ENCODE data around the gene HPDL. TPM values are rescaled to one million over a fixed set of nuclear protein-coding genes. Genes with fewer than 3 reads are reported as not detected.

Gene HPDL
- polyA plus RNA-seq, 6 donors from 2014 or later, result 0.31 to 0.86 (median 0.74) TPM; not detected in 1

DNA sequence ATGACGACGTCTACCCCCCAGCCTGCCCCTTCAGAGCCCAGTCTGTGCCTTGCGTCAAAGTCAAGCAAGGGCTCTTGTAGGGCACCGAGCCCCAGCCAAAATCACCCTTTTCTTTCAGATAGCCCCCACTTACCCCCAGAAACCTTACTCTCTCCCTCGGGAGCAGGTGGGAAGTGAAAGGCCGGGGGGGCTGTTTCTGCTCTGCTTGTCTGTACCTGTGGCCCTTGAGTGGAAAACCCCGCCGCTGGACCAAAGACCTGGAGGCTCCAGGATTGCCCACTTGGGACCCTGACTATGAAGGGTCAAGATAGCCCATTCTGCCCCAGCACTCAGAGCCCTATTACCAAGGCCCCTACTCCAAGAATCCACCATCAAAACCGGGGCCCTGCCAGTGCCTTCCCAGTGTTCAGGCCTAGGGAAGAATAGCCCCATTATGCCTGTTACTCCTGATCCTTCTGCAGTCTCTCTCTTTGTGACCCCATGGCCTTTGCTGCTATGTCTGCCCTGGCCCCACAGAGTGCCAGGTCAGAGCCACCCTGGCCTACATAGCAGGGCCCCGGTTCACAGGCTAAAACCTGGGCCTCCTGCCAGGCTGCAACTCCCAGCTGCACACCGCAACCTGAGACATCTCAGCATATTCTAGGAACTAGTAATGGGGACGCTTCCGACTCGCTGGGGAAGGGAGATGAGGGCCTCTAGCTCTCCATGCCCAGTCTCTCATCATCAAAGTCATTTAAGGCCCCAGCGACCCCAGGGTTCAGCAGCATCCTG, 22.2 kb upstream of the HPDL start:
- H3K27me3 Mint-ChIP-seq, result no peaks in the 10 kb centered on the region
- peak overlapping the region; percentile 94 to 99 (median 98) for H3K27ac Mint-ChIP-seq
- peak overlapping the region; percentile 89 to 98 (median 96) for H3K4me3 Mint-ChIP-seq
- ATAC-seq (ENCODE audit: low read depth in 2 of 2), result peak in 1 of 2 donors; percentile 0
- H3K4me1 Mint-ChIP-seq, result peaks cover 18 to 49% (median 38%) of the 10 kb centered on the region in 3 donors
- H3K36me3 Mint-ChIP-seq, result no peaks in the 10 kb centered on the region
- DNase-seq, result no peak
- no peaks in the 10 kb centered on the region for H3K9me3 Mint-ChIP-seq

DNA sequence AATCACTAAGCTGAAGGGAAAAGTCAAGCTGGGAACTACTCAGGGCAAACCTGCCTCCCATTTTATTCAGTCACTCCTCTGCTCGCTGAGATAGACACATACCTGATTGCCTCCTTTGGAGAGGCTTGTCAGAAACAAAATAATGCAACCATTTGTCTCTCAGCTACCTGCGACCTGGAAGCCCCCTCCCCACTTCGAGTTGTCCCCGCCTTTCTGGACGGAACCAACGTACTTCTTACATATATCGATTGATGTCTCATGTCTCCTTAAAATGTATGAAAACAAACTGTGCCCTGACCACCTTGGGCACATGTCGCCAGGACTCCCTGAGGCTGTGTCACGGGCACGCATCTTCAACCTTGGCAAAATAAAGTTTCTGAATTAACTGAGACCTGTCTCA, 21.5 kb upstream of the HPDL start:
- Mint-ChIP-seq H3K36me3 (no peaks in the 10 kb centered on the region), H3K4me3 (peak overlapping the region; percentile 83 to 98 (median 96)), H3K27me3 (no peaks in the 10 kb centered on the region), H3K4me1 (peaks cover 18 to 48% (median 38%) of the 10 kb centered on the region in 3 donors), H3K9me3 (no peaks in the 10 kb centered on the region), H3K27ac (peak overlapping the region in 5 of 6 donors; percentile 75 to 99 (median 91))
- DNase-seq (no peak), ATAC-seq (ENCODE audit: low read depth in 2 of 2) (no peak)

DNA sequence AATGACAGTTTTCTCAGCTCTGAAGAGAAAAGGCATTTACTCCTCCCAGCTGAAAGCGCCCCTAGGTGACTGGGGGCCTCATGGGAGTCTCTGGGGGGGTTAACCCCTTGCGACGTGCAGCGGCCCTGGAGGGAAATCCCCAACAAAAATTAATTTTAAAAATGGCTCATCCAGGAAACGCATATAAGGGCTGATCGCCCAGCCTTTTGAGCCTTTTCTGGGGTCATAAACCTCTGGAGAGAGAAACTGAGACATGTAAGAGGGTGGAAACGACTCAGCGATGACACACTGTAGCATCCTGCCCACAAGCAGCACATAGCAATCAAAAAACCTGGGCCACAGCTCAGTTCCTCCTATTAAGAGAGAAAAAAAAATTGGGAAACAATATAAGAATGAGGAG, 20.4 kb upstream of the HPDL start:
- Mint-ChIP-seq H3K27me3 (no peaks in the 10 kb centered on the region), H3K9me3 (no peaks in the 10 kb centered on the region), H3K27ac (peak overlapping the region in 5 of 6 donors; percentile 82 to 94 (median 92)), H3K4me1 (peaks cover 18 to 43% (median 38%) of the 10 kb centered on the region in 3 donors), H3K36me3 (no peaks in the 10 kb centered on the region), H3K4me3 (peak overlapping the region; percentile 3 to 98 (median 63))
- ATAC-seq (ENCODE audit: low read depth in 2 of 2), result no peak
- no peak for DNase-seq

DNA sequence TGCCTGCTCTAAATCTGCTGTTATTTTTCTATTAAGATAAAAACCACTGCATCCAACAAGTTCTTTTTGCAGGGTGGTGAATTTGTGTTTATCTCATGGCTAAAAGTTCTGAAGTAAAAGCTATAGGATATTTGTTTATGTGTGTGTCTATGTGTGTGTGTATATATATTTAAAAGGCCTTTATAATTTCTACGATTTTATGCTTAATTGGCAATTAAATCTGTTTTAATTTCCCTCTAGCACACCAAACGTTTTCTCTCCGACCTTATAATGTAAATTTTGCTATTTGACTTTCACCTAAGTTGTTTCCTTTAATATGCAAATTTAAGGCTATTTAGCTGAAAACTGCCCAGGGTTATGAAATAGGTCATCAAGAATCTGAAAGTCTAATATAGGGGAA, 19.8 kb upstream of the HPDL start:
- ATAC-seq (ENCODE audit: low read depth in 2 of 2), result no peak
- no peak for DNase-seq
- H3K4me1 Mint-ChIP-seq, result peaks cover 18 to 43% (median 38%) of the 10 kb centered on the region in 3 donors
- H3K27ac Mint-ChIP-seq, result peak overlapping the region in 2 of 6 donors; percentile 33 to 94
- H3K27me3 Mint-ChIP-seq, result no peaks in the 10 kb centered on the region
- no peaks in the 10 kb centered on the region for H3K9me3 Mint-ChIP-seq
- peak overlapping the region in 2 of 8 donors; percentile 40 to 98 for H3K4me3 Mint-ChIP-seq
- no peaks in the 10 kb centered on the region for H3K36me3 Mint-ChIP-seq

DNA sequence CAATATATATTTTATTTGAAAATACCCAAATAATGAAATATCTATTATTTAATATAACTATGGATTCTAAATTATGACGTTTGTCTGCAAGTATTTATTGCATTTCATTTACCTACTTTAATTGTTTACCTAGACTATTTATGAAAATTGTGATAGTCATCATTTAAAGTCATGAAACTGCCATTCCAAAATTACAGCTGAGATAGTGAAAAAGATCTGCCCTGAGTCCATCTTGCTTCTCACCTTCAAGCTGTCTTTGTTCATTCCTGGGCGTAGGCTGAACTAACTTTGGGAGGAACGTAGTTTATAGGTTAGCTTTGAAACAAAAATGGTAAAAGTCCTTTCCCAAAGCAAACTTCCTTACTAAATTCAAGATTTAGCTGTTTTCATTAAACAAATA, 12.4 kb upstream of the HPDL start:
- Mint-ChIP-seq H3K9me3 (no peaks in the 10 kb centered on the region), H3K27me3 (peaks cover 0 to 6% (median 0%) of the 10 kb centered on the region in 3 donors), H3K36me3 (no peaks in the 10 kb centered on the region), H3K27ac (no peak overlapping the region), H3K4me3 (no peak overlapping the region), H3K4me1 (no peaks in the 10 kb centered on the region)
- ATAC-seq (ENCODE audit: low read depth in 2 of 2), result no peak
- no peak for DNase-seq

DNA sequence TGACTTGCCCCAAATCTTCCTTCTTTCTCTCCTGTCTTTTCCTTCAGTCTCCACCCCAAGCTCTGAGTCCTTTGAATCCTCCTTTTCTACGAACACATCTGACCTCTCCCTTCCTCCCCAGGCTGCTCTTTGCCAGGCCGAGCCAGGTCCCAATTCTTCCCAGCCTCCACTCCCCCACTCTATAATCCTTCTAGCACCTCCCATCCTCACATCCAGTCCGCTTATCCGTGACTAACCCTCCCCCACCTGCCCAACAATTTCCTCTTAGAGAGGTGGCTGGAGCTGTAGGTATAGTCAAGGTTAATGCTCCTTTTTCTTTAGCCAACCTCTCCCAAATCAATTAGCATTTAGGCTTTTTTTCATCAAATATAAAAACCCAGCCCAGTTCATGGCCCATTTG, 9.5 kb upstream of the HPDL start:
- Mint-ChIP-seq H3K36me3 (no peaks in the 10 kb centered on the region), H3K9me3 (no peaks in the 10 kb centered on the region), H3K4me1 (no peaks in the 10 kb centered on the region), H3K27me3 (peaks cover 0 to 6% (median 0%) of the 10 kb centered on the region in 3 donors), H3K27ac (no peak overlapping the region), H3K4me3 (no peak overlapping the region)
- ATAC-seq (ENCODE audit: low read depth in 2 of 2), result no peak
- no peak for DNase-seq

DNA sequence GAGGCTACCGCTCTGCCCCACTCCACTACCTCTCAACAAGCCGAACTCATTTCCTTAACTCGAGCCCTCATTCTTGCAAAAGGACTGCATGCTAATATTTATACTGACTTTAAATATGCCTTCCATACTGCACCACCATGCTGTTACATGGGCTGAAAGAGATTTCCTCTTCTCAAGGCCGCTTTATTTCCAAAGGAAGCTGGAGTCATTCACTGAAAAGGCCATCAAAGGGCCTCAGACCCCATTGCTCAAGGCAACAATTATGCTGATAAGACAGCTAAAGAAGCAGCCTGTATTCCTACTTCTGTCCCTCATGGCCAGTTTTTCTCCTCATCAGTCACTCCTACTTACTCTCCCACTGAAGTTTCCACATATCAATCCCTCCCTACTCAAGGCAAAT, 6.9 kb upstream of the HPDL start:
- no peak for ATAC-seq (ENCODE audit: low read depth in 2 of 2)
- H3K36me3 Mint-ChIP-seq, result no peaks in the 10 kb centered on the region

DNA sequence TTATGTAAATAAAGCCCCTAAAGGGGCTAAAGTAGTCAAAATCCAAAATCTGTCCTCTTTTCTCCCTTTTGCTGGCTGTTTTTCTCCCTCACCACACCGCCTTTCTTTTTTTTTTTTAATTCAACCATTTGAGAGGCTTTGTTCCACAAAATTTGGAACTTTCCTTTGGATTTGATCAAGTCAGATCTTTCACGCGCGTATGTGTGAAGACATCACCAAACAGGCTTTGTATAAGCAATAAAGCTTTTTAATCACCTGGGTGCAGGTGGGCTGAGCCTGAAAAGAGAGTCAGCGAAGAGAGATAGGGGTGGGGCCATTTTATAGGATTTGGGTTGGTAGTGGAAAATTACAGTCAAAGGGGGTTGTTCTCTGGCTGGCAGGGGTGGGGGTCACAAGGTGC, 5.3 kb upstream of the HPDL start:
- H3K4me1 Mint-ChIP-seq, result peaks cover 0 to 5% (median 2%) of the 10 kb centered on the region in 3 donors
- no peak overlapping the region for H3K4me3 Mint-ChIP-seq
- no peaks in the 10 kb centered on the region for H3K36me3 Mint-ChIP-seq
- H3K9me3 Mint-ChIP-seq, result no peaks in the 10 kb centered on the region
- DNase-seq, result no peak
- H3K27ac Mint-ChIP-seq, result no peak overlapping the region
- no peak for ATAC-seq (ENCODE audit: low read depth in 2 of 2)
- H3K27me3 Mint-ChIP-seq, result no peaks in the 10 kb centered on the region

More for the DNA sequence above, 6.9 kb upstream of the HPDL start:
- H3K9me3 Mint-ChIP-seq, result no peaks in the 10 kb centered on the region
- H3K4me3 Mint-ChIP-seq, result no peak overlapping the region
- H3K27me3 Mint-ChIP-seq, result no peaks in the 10 kb centered on the region
- no peaks in the 10 kb centered on the region for H3K4me1 Mint-ChIP-seq
- H3K27ac Mint-ChIP-seq, result no peak overlapping the region
- no peak for DNase-seq

DNA sequence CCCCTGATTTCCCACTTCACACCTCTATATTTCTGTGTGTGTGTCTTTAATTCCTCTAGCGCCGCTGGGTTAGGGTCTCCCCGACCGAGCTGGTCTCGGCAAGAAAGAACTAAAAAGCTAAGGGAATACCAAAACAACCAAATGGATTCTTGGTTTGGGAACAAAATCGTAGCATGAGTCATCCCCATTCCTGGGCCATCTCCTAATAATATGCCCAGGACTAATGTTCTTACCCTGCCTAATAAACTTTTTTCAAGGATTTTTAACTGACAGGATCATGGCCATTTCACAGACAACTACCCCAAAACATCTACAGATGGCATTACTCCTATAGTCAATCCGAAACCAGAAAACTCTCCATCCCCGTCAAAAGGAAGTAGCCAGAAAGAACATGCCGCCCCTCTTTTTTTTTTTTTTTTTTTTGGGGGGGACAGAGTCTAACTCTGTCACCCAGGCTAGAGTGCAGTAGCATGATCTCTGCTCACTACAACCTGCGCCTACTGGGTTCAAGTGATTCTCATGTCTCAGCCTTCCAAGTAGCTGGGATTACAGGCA, 4.1 kb upstream of the HPDL start:
- Mint-ChIP-seq H3K36me3 (no peaks in the 10 kb centered on the region), H3K4me3 (no peak overlapping the region), H3K4me1 (peaks cover 0 to 9% (median 7%) of the 10 kb centered on the region in 3 donors), H3K9me3 (no peaks in the 10 kb centered on the region), H3K27ac (peak overlapping the region in 2 of 6 donors; percentile 8 to 54), H3K27me3 (no peaks in the 10 kb centered on the region)
- ATAC-seq (ENCODE audit: low read depth in 2 of 2), result no peak
- DNase-seq, result no peak

DNA sequence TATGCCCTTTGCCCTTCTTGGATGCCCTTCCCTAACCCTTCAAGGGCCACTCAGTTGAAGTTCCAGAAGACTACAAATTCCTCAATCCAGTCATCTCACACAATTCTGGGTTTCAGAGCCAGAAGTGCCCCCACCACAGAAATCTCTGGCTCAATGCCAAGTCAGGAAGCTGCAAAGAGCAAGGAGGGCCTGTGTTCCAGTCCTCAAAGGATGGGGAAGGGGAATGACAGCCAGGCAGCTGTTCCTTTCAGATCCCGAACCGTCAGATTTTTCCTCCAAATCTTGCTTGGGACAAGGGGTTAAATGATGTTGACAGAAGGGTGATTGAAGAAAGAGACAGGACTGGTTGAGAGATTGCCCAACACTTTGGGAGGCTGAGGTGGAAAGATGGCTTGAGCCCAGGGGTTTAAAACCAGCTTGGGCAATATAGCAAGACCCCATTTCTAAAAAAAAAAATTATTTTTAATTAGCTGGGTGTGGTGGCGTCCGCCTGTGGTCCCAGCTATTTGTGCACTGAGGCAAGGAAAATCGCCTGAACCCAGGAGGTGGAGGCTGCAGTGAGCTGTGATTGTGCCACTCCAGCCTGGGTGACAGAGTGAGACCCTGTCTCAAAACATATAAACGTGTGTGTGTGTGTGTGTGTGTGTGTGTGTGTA, 716 bp upstream of the HPDL start:
- DNase-seq (no peak), ATAC-seq (ENCODE audit: low read depth in 2 of 2) (no peak)
- Mint-ChIP-seq H3K27ac (peak overlapping the region in 3 of 6 donors; percentile 18 to 60 (median 52)), H3K9me3 (no peaks in the 10 kb centered on the region), H3K27me3 (no peaks in the 10 kb centered on the region), H3K4me3 (peak overlapping the region; percentile 78 to 93 (median 84)), H3K36me3 (no peaks in the 10 kb centered on the region), H3K4me1 (peaks cover 0 to 14% (median 12%) of the 10 kb centered on the region in 3 donors)

DNA sequence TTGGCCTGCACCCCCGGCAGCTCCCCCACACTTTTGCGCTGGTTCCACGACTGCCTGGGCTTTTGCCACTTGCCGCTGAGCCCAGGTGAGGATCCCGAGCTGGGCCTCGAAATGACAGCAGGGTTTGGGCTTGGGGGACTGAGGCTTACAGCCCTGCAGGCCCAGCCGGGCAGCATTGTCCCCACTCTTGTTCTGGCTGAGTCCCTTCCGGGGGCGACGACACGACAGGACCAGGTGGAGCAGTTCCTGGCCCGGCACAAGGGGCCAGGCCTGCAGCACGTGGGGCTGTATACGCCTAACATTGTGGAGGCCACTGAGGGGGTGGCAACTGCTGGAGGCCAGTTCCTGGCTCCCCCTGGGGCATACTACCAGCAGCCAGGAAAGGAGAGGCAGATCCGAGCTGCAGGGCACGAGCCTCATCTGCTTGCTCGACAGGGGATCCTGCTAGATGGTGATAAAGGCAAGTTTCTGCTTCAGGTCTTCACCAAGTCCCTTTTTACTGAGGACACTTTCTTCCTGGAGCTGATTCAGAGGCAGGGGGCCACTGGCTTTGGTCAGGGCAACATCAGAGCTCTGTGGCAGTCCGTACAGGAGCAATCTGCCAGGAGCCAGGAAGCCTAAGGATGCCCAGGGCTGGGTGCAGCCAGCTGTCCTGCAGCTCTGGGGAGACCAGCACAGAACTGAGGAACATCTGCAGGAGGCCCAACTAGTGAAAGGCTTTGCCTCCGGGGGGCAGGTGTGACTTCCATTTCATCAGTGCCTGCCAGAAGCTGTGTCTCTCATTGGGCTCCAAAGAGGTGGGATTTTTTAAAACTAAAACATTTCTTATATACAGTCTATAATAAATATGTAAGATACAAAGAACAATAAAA, 1.2 kb downstream of the HPDL start:
- peak overlapping the region; percentile 52 to 83 (median 80) for H3K4me3 Mint-ChIP-seq
- no peak overlapping the region for H3K27ac Mint-ChIP-seq
- DNase-seq, result no peak
- no peak for ATAC-seq (ENCODE audit: low read depth in 2 of 2)
- H3K9me3 Mint-ChIP-seq, result no peaks in the 10 kb centered on the region
- H3K4me1 Mint-ChIP-seq, result peaks cover 0 to 14% (median 12%) of the 10 kb centered on the region in 3 donors
- no peaks in the 10 kb centered on the region for H3K27me3 Mint-ChIP-seq
- H3K36me3 Mint-ChIP-seq, result no peaks in the 10 kb centered on the region

DNA sequence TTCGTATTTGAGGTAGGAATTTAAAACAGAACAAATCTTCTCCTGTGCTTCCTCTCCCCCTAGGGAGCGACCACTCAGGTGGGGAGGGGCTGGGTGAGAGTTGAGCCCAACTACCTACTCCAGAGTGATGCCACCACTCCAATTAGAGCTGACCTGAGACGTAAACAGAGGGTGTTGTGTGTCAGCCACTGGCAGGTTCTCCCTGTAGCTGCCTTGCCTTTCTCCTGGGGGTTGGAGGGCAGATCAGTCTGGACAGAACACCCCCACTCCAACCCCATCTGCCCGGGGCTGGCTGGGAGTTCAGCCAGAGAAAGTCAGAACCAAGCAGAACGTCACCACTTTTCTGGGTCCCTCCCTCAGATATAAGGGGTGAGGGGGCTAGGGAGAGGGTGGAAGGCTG, 2.0 kb downstream of the HPDL start:
- peak overlapping the region in 6 of 8 donors; percentile 0 to 83 (median 50) for H3K4me3 Mint-ChIP-seq
- peak overlapping the region in 1 of 6 donors; percentile 76 for H3K27ac Mint-ChIP-seq
- no peaks in the 10 kb centered on the region for H3K9me3 Mint-ChIP-seq
- H3K27me3 Mint-ChIP-seq, result no peaks in the 10 kb centered on the region
- no peak for DNase-seq
- no peak for ATAC-seq (ENCODE audit: low read depth in 2 of 2)
- peaks cover 0 to 14% (median 12%) of the 10 kb centered on the region in 3 donors for H3K4me1 Mint-ChIP-seq
- H3K36me3 Mint-ChIP-seq, result no peaks in the 10 kb centered on the region

DNA sequence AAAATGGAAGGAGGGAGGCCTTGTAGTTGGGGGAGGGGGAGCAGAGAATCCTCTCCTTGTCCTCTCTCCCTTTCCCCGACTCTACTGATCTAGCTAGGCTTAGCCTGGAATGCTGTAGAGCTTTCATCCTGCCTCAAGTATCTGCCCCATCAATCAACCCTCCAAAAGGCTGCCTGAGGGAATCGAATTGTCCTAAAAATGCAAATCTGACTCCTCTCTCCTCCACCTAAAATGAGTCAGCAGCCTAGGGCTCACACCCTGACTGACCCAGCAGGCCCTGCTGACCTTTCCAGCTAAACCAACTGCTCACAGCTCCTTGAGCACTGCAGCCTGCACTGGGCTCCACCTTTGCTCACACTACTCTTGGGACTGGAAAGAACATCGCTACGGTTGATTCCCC, 2.8 kb downstream of the HPDL start:
- Mint-ChIP-seq H3K9me3 (no peaks in the 10 kb centered on the region), H3K36me3 (peaks cover 0 to 5% of the 10 kb centered on the region in 2 donors), H3K27ac (no peak overlapping the region), H3K4me1 (peaks cover 3 to 17% (median 12%) of the 10 kb centered on the region in 3 donors), H3K4me3 (peak overlapping the region in 2 of 8 donors; percentile 54 to 76), H3K27me3 (no peaks in the 10 kb centered on the region)
- no peak for ATAC-seq (ENCODE audit: low read depth in 2 of 2)
- DNase-seq, result no peak
